Breast epithelium (tissue), 4 donors: ENCODE data around the gene CFAP54. TPM values are rescaled to one million over a fixed set of nuclear protein-coding genes. Genes with fewer than 3 reads are reported as not detected.

Source experiments
- DNase-seq, 2 donors: peaks; one replicate each; pipeline ENCODE4 v3.0.0-alpha.2; 2019; ENCODE audit warnings: low spot score in 2 of 2
- H3K27ac ChIP-seq, 2 donors: fragments of 200-600 bp; sonication (generic) in 1 of 2; one replicate each; pipeline ENCODE4 v1.5.1; 2016 to 2019; ENCODE audit warnings: mild to moderate bottlenecking in 1 of 2
- H3K27me3 ChIP-seq, 2 donors: fragments of 200-600 bp; sonication (generic) in 1 of 2; one replicate each; pipeline versions ENCODE4 v1.5.1 to v1.6.0; 2017 to 2019; ENCODE audit warnings: control low read depth in 1 of 2, mild to moderate bottlenecking in 1 of 2
- H3K36me3 ChIP-seq: fragments of 200-600 bp; one replicate; pipeline ENCODE4 v1.5.1; 2019
- H3K4me1 ChIP-seq, 2 donors: fragments of 200-600 bp; sonication (generic); one replicate each; pipeline ENCODE4 v1.5.1; 2016 to 2019; ENCODE audit warnings: control low read depth in 1 of 2
- H3K4me3 ChIP-seq, 3 donors: fragments of 200-600 bp; sonication (generic); 1 replicate in 2 of 3; 2 replicates in 1 of 3; pipeline ENCODE4 v1.5.1; 2016 to 2019; ENCODE audit warnings: mild to moderate bottlenecking in 3 of 3, moderate library complexity in 2 of 3
- H3K9me3 ChIP-seq, 2 donors: fragments of 200-600 bp; sonication (generic) in 1 of 2; one replicate each; pipeline ENCODE4 v1.5.1; 2016 to 2019; ENCODE audit warnings: control low read depth in 1 of 2
- POLR2A ChIP-seq: fragments of 450-650 bp; IDR thresholded peaks from one replicate; pipeline ENCODE4 v1.6.1; 2016; ENCODE audit warnings: antibody characterized with exemption, mild to moderate bottlenecking, moderate library complexity
- POLR2AphosphoS5 ChIP-seq, 3 donors: sonication (generic); formaldehyde crosslinking; IDR thresholded peaks; one replicate each; pipeline ENCODE4 v1.6.1; 2017; ENCODE audit warnings: antibody characterized with exemption in 3 of 3
- intact Hi-C: fragments of 100-400 bp; cut with DNase I; formaldehyde crosslinking; loops from one replicate; pipeline ENCODE4 v1.15.1; 2023; ENCODE audit warnings: low total_unique reads
- total RNA-seq, 3 donors: library from RNA; depleted of rRNA; stranded (reverse); fragments of >200 nt; gene quantifications; one replicate each; pipeline ENCODE4 v1.1.0, GENCODE V29; 2016
- TF ChIP-seq, protein P1 (sequence below), 3 donors: fragments of 450-650 bp; IDR thresholded peaks; one replicate each; pipeline ENCODE4 v1.5.1; 2016 to 2017; ENCODE audit warnings: antibody characterized with exemption in 3 of 3, mild to moderate bottlenecking in 3 of 3, moderate library complexity in 3 of 3

Gene CFAP54
- total RNA-seq, 3 donors from 2014 or later: 0.48 to 7.3 (median 2.9) TPM

GRCh38 chr12:96889273-96889933, 400.0 kb downstream of the CFAP54 start:
- Histone ChIP-seq H3K27ac (no peak overlapping the region), H3K4me1 (peaks cover 0 to 3% of the 10 kb centered on the region in 2 donors), H3K36me3 (no peaks in the 10 kb centered on the region), H3K4me3 (no peak overlapping the region), H3K27me3 (no peaks in the 10 kb centered on the region), H3K9me3 (no peaks in the 10 kb centered on the region)
- intact Hi-C loops: no loop called here
- no peak for DNase-seq
- TF ChIP-seq, protein P1, sequence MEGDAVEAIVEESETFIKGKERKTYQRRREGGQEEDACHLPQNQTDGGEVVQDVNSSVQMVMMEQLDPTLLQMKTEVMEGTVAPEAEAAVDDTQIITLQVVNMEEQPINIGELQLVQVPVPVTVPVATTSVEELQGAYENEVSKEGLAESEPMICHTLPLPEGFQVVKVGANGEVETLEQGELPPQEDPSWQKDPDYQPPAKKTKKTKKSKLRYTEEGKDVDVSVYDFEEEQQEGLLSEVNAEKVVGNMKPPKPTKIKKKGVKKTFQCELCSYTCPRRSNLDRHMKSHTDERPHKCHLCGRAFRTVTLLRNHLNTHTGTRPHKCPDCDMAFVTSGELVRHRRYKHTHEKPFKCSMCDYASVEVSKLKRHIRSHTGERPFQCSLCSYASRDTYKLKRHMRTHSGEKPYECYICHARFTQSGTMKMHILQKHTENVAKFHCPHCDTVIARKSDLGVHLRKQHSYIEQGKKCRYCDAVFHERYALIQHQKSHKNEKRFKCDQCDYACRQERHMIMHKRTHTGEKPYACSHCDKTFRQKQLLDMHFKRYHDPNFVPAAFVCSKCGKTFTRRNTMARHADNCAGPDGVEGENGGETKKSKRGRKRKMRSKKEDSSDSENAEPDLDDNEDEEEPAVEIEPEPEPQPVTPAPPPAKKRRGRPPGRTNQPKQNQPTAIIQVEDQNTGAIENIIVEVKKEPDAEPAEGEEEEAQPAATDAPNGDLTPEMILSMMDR (IDR thresholded peaks at IDR 0.05): no peak
- no peak for TF ChIP-seq POLR2AphosphoS5 (IDR thresholded peaks at IDR 0.05)

GRCh38 chr12:96890331-96890730, 401.0 kb downstream of the CFAP54 start:
- H3K27me3 ChIP-seq: no peaks in the 10 kb centered on the region
- no peak for DNase-seq
- peaks cover 0 to 3% of the 10 kb centered on the region in 2 donors for H3K4me1 ChIP-seq
- no peaks in the 10 kb centered on the region for H3K9me3 ChIP-seq
- TF ChIP-seq, protein P1 (IDR thresholded peaks at IDR 0.05): no peak
- no peak for TF ChIP-seq POLR2A
- no peak for TF ChIP-seq POLR2AphosphoS5 (IDR thresholded peaks at IDR 0.05)
- intact Hi-C loops: no loop called here
- no peak overlapping the region for H3K27ac ChIP-seq
- no peak overlapping the region for H3K4me3 ChIP-seq
- H3K36me3 ChIP-seq: no peaks in the 10 kb centered on the region

GRCh38 chr12:96892104-96892503, 402.7 kb downstream of the CFAP54 start:
- DNase-seq: no peak
- Histone ChIP-seq H3K27ac (no peak overlapping the region), H3K4me1 (peaks cover 0 to 1% of the 10 kb centered on the region in 2 donors), H3K36me3 (no peaks in the 10 kb centered on the region), H3K4me3 (no peak overlapping the region), H3K9me3 (no peaks in the 10 kb centered on the region), H3K27me3 (no peaks in the 10 kb centered on the region)
- intact Hi-C loops: no loop called here
- TF ChIP-seq POLR2AphosphoS5 (IDR thresholded peaks at IDR 0.05) (no peak), POLR2A (no peak)
- TF ChIP-seq, protein P1 (IDR thresholded peaks at IDR 0.05): no peak

- Histone ChIP-seq H3K4me3 (no peak overlapping the region), H3K27ac (no peak overlapping the region), H3K27me3 (no peaks in the 10 kb centered on the region), H3K9me3 (no peaks in the 10 kb centered on the region), H3K36me3 (no peaks in the 10 kb centered on the region), H3K4me1 (no peaks in the 10 kb centered on the region)
- intact Hi-C loops: loop anchor here (5.0 kb wide), 1 partner anchor 1090 kb away; no protein-coding TSS in a partner anchor
- no peak for DNase-seq
- TF ChIP-seq, protein P1 (IDR thresholded peaks at IDR 0.05): no peak
- TF ChIP-seq POLR2A (no peak), POLR2AphosphoS5 (IDR thresholded peaks at IDR 0.05) (no peak)
Observed at GRCh38 chr12:96897421-96897820, 408.0 kb downstream of the CFAP54 start.

DNA sequence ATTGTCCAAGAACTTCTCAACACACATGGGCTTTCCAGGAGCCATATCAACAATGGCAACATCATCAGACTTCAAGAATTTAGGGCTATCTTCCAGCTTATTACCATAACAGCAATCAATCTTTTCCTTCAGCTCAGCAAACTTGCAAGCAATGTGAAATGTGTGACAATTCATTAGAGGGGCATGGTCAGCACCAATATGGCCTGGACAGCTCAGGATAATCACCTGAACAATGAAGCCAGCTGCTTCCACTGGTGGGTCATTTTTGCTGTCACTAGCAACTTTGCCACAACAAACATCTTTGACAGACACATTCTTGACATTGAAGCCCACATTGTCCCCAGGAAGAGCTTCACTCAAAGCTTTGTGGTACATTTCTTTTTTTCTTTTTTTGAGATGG, 411.8 kb downstream of the CFAP54 start:
- H3K27me3 ChIP-seq: no peaks in the 10 kb centered on the region
- H3K36me3 ChIP-seq: no peaks in the 10 kb centered on the region
- intact Hi-C loops: no loop called here
- no peaks in the 10 kb centered on the region for H3K9me3 ChIP-seq
- DNase-seq: no peak
- H3K4me1 ChIP-seq: no peaks in the 10 kb centered on the region
- no peak overlapping the region for H3K4me3 ChIP-seq
- TF ChIP-seq, protein P1 (IDR thresholded peaks at IDR 0.05): no peak
- no peak for TF ChIP-seq POLR2AphosphoS5 (IDR thresholded peaks at IDR 0.05)
- TF ChIP-seq POLR2A: no peak
- no peak overlapping the region for H3K27ac ChIP-seq
